NCI-H460 (cell line): ENCODE measurements around the gene CPT1A. TPM values are rescaled to one million over a fixed set of nuclear protein-coding genes. Genes with fewer than 3 reads are reported as not detected.

ENCODE experiments used
- DNase-seq: peaks from one replicate; pipeline ENCODE4 v3.0.0-alpha.2; 2016; ENCODE audit warnings: low read depth; ENCODE audit errors: extremely low read depth
- total RNA-seq: library from RNA; depleted of rRNA; stranded (reverse); fragments of >200 nt; shearing (Covaris generic); gene quantifications from 2 replicates; pipeline ENCODE4 v1.2.3, GENCODE V29; 2014

The CPT1A gene
- total RNA-seq, 1 experiment from 2014 or later: 19.3 TPM

DNA sequence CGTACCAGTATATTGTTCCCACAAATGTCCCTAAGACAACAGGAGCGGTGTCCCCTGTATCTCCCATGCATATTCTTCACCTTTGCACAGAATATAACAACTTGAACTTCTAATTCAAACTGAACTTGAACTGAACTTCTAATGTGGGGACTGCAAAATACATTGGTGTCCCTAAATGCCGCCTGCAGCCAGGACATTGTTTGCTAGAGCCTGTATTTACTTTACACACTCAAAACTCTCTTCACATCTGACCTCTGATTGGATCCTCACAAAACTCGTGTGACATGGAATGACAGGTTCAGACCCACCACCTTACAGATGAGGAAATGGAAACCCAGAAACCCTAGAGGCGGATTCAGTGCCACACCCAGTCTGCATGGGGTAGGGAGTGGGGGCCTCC lies 6.4 kb downstream of the CPT1A start:
- no peak for DNase-seq

DNA sequence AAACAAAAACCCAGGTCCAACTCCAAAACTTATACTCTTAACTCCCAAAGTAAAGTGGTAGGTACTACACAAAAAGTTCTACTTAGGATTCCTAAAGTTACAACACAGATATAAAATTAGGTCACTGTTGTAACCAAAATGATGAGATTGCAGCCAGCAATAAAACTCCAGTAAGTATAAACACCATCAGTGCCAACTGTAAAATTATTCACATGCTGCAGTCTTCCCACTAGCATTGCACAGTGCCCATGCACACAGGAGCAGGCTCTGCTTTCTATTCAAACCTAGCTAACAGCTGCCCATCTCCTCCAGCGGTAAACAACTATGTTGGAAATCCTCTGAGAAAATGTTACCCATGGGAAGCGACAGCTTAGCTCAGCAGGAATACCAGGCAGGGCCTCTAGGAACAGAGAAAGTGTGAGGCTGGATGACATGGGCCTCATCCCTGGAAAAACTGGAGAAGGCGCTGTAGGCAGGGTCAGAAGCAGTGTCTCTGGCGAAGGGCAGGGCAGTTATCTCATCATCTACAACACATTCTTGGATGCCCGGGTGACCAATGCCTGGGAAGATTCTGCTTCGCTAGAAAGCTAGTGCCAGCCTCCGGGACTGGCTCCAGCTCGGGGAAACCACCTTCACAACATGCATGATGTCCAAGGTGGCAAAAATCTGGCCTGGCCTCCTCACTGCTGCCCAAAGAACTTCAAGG lies 9.1 kb downstream of the CPT1A start:
- no peak for DNase-seq

DNA sequence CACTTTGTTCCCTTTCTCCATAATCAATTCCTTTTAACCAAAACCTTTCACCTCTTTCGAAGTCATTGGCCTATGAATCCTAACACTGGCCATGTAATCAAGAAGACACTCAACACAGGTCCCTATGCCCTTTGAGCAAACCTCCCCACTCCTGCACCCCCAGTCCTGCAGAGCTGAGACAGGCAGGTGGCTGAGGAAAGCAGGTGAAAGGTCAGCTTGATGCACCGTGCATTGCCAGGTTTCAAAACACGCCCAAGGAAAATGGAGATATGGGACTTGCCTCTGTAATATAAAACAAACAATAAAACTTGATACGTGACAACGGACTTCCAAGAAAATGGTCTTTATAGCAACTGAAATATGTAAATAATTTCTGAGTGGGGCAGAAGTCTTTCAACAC lies 10.6 kb downstream of the CPT1A start:
- DNase-seq: no peak

DNA sequence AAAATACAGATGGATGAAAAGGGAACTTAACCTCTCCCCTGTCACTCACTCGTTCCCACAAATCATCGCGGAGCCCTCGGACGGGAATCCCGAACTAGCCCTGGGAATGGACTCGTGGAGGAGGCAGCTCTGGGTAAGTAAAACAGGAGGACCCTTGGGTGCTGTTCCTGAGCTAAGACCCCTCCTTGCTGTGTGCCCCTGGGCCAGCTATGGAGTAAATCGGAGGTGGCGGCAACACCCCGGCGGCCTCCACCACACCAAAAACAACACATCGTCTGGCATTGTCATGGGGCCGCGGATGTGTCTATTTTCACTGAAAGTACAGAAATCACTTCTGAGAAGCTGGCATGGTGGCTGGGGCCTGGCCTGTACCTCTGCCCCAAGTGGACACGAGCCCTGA lies 12.1 kb downstream of the CPT1A start:
- no peak for DNase-seq

DNA sequence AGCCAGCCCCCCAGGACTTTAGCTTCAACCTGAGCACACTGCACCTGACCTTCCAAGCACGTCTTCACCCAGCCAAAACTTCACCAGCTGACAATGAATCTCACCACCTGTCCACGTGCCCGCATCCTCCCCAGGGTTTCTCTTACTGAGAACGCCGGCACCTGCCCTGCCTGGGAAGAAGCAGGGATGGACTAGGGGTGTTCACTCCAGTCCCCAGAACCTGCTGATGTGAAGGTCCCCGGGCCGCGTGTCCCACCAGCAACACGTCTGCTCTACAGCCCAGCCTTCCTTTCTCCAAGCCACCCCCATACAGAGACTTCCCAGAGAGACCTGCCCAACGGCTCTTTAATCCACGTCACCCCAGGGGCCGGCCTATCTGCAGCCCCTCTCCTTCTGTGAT lies 12.8 kb downstream of the CPT1A start:
- DNase-seq: no peak

DNA sequence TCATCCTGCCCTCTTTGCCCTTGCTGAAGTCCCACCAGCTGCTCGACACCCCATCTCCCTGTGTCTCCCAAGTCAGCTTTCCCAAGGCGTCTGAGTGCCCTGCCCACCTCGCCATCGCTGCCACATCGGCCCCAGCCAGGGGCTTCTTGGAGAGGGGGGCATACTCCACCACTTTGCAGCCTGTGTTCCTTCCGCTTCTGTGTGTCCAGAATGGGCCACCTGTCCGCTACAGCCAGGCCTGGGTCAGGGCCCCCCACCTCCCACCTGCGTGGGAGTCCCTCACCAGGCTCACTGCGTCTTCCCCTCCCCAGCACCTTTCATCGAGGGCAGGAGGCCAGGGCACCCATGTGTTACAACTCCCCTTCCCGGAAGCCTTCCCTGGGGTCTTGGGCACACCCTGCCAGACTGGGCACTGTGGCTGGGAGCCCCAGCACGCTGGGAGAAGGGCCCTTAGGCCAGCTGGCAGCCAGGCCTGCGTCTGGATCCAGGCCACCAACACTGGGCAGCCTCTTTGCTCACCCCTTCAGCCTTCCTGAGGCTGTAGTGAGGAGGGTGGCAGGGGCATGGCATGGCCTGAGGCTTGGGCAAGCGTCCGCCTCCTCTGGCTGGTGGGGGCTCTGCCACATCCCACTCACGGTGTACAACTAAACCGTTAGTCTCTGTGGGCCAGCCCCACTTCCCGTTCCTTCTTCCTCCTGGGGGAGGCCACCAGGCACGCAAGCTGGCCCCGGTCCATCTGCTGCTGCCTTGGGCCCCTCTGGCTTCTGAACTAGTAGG lies 13.4 kb downstream of the CPT1A start:
- DNase-seq: no peak

DNA sequence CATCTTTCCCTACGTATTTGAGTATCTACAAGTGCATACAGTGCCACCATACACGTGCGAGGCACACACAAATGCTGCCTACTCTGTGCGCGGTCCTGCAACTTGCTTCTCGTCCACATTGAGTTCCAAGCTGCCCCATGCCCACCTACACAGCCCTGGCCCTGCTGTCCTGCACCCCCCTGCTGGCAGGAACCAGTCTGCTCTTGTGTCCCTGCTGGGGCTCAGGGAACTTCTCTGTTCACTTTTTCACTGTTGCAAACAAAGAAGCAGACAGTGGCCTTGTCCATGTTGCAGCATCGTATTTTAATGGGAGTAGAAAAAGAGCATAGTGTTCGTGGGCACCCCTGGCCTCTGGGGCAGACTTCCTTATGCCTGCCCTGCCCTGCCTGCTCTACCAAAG lies 14.0 kb downstream of the CPT1A start:
- DNase-seq: no peak

DNA sequence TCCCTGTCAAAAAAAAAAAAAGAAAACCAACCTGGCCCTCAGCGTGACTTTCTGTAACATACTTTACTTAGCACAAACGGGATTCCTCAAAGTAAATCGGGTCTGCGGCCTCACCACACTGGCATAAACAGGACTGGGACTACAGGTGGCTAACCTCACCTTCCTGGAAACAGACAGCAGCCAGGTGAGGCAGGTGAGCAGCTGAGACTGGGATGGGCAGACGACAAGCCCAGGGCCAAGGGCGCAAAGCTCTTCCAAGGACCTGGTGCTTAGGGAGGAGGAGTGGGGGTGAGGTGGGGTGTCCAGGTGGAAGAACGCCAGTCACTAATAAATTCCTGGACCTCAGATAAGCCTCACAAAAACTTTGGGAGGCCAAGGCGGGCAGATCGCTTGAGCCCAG lies 15.0 kb downstream of the CPT1A start:
- DNase-seq: no peak

DNA sequence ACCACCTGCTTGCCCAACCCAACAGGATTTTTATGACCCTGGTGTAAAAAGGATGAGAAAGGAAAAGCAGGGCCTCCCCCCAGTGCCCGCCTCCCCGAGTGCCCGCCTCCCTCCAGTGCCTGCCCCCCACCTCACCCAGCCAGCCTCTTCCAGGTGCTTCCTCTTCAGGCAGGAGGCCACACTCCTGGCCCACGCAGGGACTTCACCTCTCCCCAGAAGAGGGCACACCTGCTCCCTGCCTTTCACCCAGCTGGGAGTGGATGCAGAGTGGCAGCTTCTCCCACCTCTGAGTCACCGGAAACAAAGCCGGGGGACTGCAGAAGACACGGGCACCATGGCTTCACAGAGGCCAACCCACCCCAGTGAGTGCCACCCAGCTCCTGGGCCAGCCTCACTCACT lies 16.1 kb downstream of the CPT1A start:
- no peak for DNase-seq

DNA sequence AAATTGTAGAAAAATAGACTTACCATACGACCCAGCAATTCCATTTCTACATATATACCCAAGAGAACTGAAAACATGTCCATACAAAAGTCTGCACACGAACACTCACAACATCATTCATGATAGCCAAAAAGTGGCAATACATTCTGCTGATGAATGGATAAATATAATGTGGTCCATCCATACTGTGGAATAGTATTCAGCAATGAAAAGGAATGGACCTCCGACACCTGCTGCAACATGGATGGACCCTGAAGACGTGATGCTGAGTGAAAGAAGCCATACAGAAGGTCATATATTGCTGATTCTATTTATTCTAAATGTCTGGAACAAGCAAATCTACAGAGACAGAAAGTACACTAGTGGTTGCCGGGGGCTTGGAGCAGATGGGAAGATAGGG lies 19.2 kb downstream of the CPT1A start:
- DNase-seq: no peak

DNA sequence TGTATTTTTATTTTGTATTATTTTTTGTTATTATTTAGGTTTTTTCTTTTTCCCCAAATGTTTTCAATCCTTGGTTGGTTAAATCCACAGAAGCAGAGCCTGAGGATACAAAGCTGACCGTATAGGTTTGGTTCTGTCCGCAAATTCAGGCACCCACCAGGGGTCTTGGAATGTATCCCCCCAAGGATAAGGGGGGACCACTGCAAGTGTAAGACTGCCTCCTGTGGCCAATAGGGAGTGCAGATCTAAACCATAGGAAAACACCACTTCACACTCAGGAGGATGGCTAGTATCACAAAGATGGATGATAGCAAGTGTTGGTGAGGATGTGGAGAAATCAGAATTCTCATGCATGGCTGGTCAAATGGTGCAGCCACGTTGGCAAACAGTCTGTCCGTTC lies 20.0 kb downstream of the CPT1A start:
- DNase-seq: no peak

DNA sequence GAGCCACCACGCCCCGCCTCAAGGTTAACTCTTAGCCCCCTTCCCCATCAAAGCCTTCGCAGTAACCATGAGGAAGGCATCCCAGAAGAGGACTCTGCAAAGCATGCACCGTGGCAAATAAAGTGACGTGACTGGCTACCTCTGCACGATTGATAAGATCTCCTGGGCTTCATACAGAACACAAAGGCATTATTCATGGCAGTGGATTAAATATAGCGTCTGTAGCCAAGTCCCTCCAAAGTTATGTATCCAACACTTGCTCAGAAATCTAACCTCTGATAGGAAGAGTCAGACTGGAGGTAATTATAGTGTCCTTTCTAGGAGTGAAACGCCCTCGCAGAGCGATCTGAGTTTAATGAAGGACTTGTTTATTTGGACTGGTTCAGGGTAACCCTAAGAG lies 22.4 kb downstream of the CPT1A start:
- no peak for DNase-seq

DNA sequence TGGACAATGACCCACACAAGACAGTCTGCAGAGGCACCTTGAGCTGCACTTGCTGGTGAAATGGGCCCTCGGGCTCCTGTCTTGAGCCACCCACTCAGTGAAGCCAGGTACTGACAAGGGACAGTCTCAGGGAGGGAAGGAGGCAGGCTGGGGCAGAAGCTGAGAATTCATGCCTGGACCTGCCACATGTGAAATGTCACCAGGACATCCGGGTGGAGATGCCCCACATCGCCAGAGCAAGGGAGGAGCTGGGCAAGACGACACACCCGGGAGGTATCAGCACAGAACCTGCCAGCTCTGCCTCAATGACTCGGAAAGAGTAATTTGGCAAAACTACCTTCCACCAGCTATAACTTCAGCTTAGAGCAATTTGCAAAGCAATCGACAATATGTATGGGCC lies 23.5 kb downstream of the CPT1A start:
- DNase-seq: no peak

DNA sequence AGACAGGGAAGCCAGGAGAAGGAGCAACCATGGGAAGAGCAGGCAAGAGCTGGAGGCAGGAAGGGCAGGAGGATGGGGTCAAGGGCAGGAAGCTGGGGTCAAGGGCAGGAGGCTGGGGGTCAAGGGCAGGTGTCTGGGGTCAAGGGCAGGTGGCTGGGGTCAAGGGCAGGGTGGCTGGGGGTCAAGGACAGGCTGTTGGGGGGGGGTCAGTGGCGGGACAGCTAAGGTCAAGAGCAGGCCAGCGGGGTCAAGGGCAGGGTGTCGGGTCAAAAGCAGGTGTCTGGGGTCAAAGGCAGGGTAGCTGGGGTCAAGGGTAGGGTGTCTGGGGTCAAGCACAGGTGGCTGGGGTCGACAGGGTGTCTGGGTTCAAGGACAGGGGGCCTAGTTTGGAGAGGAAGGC lies 24.2 kb downstream of the CPT1A start:
- no peak for DNase-seq

DNA sequence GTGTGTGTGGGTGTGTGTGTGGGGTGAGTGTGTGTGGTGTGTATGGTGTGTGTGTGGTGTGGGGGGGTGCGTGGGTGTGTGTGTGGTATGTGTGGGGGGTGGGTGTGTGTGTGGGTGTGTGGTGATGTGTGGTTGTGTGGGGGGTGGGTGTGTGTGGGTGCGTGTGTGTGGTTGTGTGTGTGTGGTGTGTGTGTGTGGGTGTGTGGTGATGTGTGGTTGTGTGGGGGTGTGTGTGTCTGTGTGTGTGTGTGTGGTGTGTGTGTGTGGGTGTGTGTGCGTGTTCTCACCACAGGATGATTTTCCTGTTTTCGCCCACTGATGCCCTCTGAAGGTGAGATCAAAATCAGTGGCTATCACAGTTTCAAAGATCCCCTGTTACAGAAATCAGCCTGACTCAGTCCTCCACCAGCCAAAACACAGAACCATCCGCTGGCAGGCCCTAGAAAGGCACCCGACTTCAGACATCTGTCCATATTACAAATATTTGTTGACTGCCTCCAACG lies 24.7 kb downstream of the CPT1A start:
- no peak for DNase-seq

DNA sequence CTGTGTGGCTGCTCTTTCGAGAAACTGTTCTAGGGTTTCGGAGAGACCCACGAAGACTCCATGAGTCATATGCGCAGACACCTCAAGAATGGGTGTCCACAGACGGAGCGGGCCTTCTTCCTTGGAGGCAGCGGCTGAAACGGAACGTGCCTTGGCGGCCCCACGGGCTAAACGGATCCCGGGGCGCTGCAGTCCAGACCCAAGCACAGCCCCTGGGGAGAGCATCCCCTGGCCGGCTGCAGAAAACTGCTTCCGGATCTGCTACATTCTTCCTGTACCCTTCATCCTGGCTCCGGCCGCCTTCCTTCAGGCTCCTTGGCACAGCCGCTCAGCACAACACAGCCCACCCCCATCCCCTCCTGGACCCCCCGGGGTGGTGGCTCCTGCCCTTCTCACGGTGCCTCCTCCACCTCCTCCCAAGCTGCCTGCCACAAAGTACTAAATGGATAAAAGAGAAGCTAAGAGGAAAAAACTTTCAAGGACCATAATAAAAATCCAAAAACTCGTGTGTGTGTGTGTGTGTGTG lies 25.4 kb downstream of the CPT1A start:
- DNase-seq: no peak

DNA sequence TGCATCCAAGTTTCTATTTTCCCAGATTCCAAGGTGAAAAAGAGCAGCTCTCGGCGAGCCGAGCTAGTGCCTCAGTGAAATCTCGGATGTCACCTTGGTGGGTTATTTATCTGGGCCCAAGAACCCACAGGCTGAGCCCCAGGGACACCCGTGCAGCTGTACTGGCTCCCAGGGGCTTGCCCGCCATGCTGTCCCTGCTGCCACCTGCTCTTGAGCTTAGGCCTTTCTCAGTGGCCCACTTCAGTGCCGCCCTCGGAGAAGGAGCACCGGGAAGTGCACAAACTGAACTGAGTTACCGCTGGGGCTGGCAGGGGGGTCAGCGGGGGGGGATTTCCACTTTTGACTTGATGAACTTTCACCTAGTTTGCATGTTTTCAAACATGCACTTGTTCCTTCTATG lies 27.9 kb downstream of the CPT1A start:
- no peak for DNase-seq

DNA sequence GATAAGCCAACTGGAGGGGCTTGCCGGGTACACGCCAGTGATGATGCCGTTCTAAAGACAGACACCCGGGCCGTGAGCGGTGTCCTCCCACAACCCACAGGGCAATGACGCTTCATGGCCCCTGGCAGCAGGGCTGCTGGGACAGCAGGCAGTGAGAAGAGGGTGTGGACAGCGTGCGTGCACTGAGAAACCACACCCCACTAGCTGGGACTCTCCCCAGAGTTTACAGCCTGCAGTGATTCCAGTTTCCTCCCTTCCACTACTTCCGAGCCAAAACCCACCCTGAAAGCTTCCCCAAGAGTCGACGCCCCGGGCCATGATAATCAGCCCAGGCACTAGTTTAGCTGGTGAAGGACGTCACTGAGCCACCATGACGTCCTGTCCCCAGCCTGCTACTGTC lies 29.2 kb downstream of the CPT1A start:
- DNase-seq: no peak

DNA sequence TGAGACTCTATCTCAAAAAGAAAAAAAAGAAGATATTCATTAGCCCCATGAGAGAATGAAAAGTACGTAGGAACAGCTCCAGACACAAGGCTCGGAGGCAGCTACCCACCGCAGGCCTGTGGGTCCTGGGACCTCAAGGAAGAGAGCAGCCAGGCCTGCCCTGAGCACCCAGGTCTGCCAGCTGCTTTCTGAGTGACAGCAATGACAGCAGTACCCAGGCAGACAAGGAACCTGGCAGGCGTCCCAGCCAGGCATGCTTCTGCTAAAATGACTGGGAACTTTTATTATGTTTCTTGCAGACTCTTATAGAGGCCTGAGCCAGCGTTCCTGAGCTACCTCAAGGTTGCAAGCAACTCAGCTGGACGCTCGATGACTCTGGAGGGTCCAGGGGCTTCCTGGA lies 31.6 kb downstream of the CPT1A start:
- no peak for DNase-seq

DNA sequence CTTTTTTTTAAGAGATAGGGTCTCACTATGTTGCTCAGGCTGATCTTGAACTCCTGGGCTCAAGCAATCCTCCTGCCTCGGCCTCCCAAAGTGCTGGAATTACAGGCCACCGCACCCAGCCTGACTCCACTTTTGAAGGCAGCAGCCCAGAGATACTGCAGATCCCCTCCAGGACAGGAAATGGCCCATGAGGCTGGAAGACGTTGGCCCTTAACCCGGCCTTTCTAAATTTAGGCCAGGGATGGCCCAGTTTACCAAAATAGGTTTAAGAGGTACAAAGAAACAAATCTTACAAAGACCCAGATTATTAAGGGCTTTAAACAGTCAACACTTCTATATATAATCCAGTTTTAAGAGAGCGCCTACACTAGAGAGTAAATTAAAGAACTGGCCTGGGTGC lies 32.2 kb downstream of the CPT1A start:
- DNase-seq: no peak

DNA sequence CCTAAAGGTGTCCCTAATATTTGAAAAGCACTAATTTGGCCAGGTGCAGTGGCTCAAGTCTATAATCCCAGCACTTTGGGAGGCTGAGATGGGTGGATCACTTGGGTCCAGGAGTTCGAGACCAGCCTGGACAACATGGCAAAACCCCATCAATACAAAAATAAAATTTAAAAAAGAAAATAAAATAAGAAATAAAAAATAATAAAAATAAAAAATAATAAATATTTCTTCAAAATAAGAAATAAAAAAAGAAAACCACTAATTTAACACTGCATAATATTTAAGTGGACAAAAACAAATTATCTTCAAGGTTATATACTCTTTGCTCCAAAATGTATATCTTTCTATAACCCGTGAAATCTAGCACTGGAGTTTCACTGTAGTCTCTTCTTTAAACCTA lies 32.9 kb downstream of the CPT1A start:
- DNase-seq: no peak
